Stimulated activated CD8-positive, alpha-beta memory T cell treated with anti-CD3 and anti-CD28 coated beads, Interleukin-4, amount 100 ng/mL, for 1 hour (primary cell): Measurements from ENCODE around the gene NELL2.

ENCODE experiments used
- DNase-seq, 2 donors: peaks; one replicate each; pipeline ENCODE4 v3.0.0-alpha.2; 2020; ENCODE audit warnings: low read depth in 2 of 2, low spot score in 1 of 2

NELL2 gene

GRCh38 chr12:44546060-44546459 is 330.1 kb downstream of the NELL2 start:
- no peak for DNase-seq

DNA sequence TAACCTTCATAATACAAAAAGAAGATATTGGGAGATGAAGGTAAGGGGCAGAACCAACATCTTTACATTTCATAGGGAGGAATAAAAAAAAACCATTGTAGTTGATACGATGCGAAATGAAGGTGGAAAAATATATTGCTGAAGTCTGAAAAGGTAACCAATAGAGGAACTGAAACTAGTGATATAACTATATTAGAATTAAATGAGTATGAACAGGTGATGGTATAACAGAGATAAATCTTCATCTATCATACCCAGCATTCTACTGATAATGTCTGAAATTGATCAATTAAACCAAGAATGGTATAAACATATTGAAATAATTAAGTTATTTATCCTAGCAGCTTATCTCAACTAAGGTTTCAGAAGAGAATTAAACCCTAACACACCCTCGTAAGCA is 332.1 kb downstream of the NELL2 start:
- DNase-seq: no peak

DNA sequence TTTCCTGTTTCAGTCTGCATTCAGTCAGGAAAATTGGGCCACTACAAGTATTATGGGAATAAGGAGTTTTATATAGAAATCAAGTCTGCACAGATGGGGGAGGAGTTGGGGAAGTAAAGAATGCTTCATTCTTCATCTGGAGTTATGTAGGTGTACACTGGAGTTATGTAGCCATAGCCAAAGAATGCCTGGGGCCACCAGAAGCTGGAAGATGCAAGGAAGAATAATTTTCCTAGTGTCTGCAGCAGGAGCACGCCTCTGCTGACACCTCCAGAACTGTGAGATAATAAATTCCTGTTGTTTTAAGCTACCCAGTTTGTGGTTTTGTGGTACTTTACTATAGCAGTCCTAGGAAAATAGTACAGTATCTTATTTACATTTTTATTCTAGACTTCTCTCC is 333.4 kb downstream of the NELL2 start:
- DNase-seq: no peak

DNA sequence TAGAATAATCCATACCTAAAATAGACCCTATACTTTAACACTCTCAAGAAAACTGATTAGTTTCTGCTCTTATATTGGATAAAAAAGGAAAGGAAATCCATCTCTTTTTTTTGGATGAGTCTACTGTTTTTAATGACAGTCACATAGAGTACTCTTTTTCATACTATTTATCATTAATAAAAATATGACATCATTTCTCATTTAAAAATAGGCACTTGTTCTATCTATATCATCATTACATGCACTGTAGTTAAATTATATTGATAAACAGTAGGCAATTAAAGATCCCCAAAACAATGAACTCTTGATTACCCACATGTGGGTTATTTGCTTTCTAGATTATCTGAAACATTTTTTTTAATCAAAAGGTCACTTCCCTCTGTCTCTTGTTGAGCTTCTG is 338.8 kb downstream of the NELL2 start:
- no peak for DNase-seq

GRCh38 chr12:44532940-44533339 is 343.2 kb downstream of the NELL2 start:
- DNase-seq: no peak

DNA sequence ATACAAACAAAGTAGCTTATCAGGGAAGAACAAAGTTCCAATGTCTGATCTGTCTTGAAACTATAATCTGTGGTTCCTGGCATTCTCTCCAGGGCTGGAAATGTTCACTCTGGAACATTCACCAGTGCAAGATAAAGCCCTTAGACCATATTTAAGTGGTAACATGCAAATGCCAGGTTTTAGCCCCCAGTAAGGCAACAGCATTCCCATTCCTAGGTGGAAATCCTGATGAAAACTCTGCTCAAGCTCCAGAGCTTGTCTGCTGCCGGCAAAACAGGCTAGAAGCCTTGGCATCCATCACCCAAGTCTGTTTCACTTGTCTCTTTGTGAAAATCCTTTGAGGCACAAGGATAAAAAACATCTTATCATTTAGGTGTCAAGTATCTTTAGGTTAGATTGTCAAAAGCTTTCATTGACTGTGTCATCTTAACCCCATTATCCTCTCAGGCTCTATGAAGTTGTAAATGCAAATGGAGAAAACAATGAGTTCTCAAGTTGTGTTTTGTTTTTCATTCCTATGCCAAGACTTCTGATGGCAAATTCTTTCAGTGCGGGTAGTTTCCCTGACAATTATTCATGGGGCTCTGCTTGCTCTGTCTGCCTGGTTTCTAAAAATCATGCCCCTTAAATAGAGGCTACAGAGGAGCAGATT is 344.7 kb downstream of the NELL2 start:
- no peak for DNase-seq

GRCh38 chr12:44526655-44527182 is 349.4 kb downstream of the NELL2 start:
- DNase-seq: no peak

DNA sequence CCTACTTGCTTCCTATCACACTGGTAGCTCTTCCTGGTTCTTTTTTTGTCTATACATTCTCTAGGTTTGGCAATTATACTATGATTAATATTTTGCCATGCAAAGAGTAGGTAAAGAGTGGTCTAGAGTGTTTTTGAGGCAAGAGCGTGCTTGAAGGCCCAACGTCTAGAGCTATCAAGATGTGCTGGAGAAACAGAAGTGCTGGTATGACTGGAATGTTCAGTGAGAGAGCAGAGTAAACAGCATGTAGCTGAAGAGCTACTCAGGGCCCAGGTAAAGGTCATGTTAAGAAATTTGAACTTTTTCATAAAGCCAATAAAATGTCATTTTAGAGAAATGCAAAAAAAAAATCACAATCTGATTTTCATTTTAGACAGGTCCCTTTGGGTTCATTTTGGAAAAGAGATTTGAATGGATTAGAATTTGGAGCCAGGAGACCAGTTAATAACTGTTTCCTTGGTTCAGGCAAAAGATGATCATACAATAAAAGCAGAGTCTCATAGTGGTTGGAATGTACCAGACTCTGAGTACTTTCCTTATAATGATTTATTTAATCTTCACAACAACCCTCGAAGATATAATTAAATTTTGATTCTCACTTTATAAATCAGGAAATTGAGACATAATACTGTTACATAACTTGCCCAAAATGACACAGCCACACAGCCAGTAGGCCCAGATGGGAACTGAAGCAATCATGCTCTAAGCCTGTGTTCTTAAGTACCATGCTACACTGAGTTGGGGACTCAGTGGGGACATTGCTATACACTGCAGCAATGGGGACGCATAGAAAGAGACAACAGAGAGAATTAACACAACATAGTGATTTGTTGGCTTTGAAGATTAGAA is 350.1 kb downstream of the NELL2 start:
- no peak for DNase-seq

GRCh38 chr12:44523828-44524227 is 352.3 kb downstream of the NELL2 start:
- DNase-seq: no peak

- no peak for DNase-seq
Observed at GRCh38 chr12:44521702-44522101, 354.4 kb downstream of the NELL2 start.

GRCh38 chr12:44519931-44520330 is 356.2 kb downstream of the NELL2 start:
- DNase-seq: no peak

DNA sequence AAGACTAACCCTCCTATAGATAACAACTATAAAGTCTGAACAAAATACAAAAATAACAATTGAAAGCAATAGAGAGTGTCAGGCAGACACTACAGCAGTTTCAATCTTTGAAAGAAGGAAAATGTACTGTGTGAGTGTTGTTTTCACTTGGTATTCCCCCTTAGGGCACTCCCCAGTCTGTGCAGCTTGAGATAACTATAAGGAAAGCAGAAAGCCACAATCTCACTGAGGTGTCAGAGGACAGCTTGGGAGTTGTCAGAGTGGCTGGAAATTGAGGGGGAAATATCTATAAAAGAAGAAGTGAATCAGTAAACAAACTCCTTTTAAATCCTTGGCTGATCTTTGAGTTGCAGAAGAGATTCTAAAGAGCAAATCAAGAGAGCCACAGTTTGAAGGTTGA is 364.8 kb downstream of the NELL2 start:
- no peak for DNase-seq

GRCh38 chr12:44510510-44510909 is 365.6 kb downstream of the NELL2 start:
- DNase-seq: no peak

DNA sequence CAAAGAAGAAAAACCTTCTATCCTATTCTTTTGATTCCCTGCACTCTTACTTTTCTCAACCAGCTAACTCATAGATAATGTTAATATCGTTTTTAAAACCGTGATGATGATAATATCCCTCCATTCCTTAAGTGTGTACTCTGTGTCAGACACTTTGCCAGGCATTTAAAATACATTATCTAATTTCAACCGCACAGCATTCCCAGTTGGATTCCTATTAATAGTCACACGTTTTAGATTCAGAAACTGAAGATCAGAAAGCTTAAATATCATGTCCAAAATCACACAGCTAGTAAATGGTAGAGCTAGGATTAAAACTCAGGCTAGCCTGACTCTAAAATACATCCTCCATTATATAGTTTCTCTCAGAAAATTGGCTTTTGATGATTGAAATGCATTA is 366.0 kb downstream of the NELL2 start:
- no peak for DNase-seq

GRCh38 chr12:44509471-44509870 is 366.6 kb downstream of the NELL2 start:
- no peak for DNase-seq

DNA sequence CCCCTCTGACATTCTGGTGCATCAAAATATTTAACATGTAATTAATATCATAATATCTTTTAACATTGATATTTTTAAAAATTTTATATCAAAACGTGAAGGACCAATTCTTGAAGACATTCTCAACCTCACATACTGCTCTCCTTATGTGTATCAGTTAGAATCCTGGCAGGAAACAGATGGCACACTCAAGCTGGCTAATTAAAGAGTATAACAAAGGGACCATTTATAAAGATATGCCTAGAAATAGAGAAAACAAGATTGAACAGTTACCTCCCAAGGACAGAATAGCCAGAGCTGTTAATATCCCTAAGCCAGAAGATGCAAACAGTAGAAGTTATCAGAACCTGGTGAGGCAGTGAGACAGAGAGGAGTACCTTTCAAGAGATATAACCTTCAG is 368.7 kb downstream of the NELL2 start:
- no peak for DNase-seq

- DNase-seq: no peak
Observed at GRCh38 chr12:44504799-44505198, 371.3 kb downstream of the NELL2 start.

- DNase-seq: no peak
Observed at GRCh38 chr12:44503329-44503728, 372.8 kb downstream of the NELL2 start.

DNA sequence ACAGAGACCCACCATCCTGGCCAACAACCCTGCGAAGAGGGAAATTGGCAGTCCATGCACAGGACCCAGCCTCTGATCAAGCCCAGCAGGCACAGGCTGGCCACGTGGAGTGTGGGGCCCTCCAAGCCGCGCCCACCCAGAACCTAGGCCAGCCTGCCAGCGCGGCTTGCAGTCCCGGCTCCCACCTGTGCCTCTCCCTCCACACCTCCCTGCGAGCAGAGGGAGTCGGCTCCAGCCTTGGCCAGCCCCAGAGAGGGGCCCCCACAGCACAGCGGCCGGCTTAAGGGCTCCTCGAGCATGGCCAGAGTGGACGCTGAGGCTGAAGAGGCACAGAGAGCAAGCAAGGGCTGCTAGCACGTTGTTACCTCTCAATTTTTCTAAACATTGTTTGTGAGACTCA is 373.4 kb downstream of the NELL2 start:
- DNase-seq: no peak

DNA sequence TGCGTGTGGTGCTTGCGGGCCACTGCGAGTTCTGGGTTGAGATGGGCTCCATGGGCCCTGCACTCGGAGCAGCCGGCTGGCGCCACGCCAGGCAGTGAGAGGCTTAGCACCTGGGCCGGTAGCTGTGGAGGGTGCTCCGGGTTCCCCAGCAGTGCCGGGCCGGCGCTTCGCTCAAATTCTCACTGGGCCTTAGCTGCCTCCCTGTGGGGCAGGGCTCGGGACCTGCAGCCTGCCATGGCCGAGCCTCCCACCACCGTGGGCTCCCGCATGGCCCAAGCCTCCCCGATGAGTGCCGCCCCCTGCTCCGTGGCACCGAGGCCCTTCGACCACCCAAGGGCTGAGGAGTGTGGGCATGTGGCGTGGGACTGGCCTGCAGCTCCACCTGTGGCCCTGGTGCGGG is 375.7 kb downstream of the NELL2 start:
- no peak for DNase-seq

- DNase-seq: no peak
Observed at GRCh38 chr12:44497044-44497443, 379.1 kb downstream of the NELL2 start.

DNA sequence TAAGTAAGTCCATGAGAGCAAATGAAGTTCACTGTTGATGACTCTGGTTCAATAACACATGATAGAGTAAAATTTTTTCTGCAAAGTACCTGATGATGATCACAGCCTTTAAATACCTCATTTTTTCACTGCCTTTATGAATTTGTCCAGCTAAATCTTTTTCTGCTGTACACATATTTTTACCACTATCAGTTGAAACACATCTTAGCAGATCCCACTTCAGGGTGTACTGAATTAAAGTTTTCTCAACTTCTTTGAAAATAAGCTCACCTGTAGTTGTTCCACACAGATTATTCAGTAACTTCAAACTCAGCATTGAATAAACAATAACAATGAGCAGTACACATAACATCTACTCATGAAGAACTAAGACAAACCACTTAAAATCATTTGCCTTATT is 385.9 kb downstream of the NELL2 start:
- DNase-seq: no peak

DNA sequence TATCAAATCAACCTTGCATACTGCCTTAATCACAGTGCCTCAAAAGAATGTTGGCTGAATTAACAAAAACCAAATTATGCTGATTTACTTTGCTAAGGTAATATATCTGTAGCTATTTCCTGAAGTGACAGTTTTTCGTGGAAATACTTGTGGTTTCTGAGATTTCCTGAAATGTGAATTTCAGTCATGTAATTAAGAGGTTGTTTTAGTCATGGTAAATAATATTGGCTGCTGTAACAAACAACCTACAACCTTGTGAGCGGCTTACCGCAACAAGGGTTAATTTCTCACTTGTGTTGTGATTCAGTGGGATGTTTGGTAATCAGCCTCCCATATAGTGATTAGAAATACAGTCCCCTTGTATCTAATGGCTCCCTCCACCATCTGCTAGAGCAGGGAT is 387.9 kb downstream of the NELL2 start:
- no peak for DNase-seq
